ENCODE measurements around the gene EIF4B. TPM values are rescaled to one million over a fixed set of nuclear protein-coding genes. Genes with fewer than 3 reads are reported as not detected.
"Not testable (repeated sequence)": the region's sequence is repeated elsewhere in the genome, so short reads cannot be mapped to it uniquely, and the experiment has no call there.

The EIF4B gene
- total RNA-seq, 1 donor from 2014 or later = 629 TPM

- peak; percentile 93 for DNase-seq (ENCODE audit: low spot score)
- Mint-ChIP-seq H3K36me3 (ENCODE audit: low read depth, unreplicated experiment) (no peaks in the 10 kb centered on the region), H3K27me3 (ENCODE audit: unreplicated experiment) (peaks cover 7% of the 10 kb centered on the region), H3K9me3 (ENCODE audit: unreplicated experiment) (no peaks in the 10 kb centered on the region), H3K4me1 (ENCODE audit: unreplicated experiment) (peaks cover 11% of the 10 kb centered on the region), H3K4me3 (ENCODE audit: unreplicated experiment) (no peak overlapping the region), H3K27ac (ENCODE audit: unreplicated experiment) (no peak overlapping the region)
- peak; percentile 96 for TF ChIP-seq CTCF (IDR thresholded peaks at IDR 0.05; ENCODE audit: unreplicated experiment)
Measured at GRCh38 chr12:52980650-52981423, 25.4 kb upstream of the EIF4B start.

- Mint-ChIP-seq H3K4me3 (ENCODE audit: unreplicated experiment) (no peak overlapping the region), H3K9me3 (ENCODE audit: unreplicated experiment) (no peaks in the 10 kb centered on the region), H3K27ac (ENCODE audit: unreplicated experiment) (no peak overlapping the region), H3K27me3 (ENCODE audit: unreplicated experiment) (peaks cover 2% of the 10 kb centered on the region), H3K36me3 (ENCODE audit: low read depth, unreplicated experiment) (no peaks in the 10 kb centered on the region), H3K4me1 (ENCODE audit: unreplicated experiment) (no peaks in the 10 kb centered on the region)
- no peak for DNase-seq (ENCODE audit: low spot score)
- TF ChIP-seq CTCF (IDR thresholded peaks at IDR 0.05; ENCODE audit: unreplicated experiment) = no peak
Measured at GRCh38 chr12:52984136-52984535, 22.1 kb upstream of the EIF4B start.

GRCh38 chr12:52988898-52989297, 17.4 kb upstream of the EIF4B start:
- Mint-ChIP-seq H3K27me3 (ENCODE audit: unreplicated experiment) (no peaks in the 10 kb centered on the region), H3K36me3 (ENCODE audit: low read depth, unreplicated experiment) (no peaks in the 10 kb centered on the region), H3K4me1 (ENCODE audit: unreplicated experiment) (no peaks in the 10 kb centered on the region), H3K9me3 (ENCODE audit: unreplicated experiment) (no peaks in the 10 kb centered on the region), H3K4me3 (ENCODE audit: unreplicated experiment) (no peak overlapping the region), H3K27ac (ENCODE audit: unreplicated experiment) (no peak overlapping the region)
- TF ChIP-seq CTCF (IDR thresholded peaks at IDR 0.05; ENCODE audit: unreplicated experiment) = no peak
- DNase-seq (ENCODE audit: low spot score) = no peak

GRCh38 chr12:52990206-52990605, 16.1 kb upstream of the EIF4B start:
- no peak overlapping the region for H3K4me3 Mint-ChIP-seq (ENCODE audit: unreplicated experiment)
- no peaks in the 10 kb centered on the region for H3K9me3 Mint-ChIP-seq (ENCODE audit: unreplicated experiment)
- H3K4me1 Mint-ChIP-seq (ENCODE audit: unreplicated experiment) = no peaks in the 10 kb centered on the region
- no peaks in the 10 kb centered on the region for H3K27me3 Mint-ChIP-seq (ENCODE audit: unreplicated experiment)
- DNase-seq (ENCODE audit: low spot score) = no peak
- no peak overlapping the region for H3K27ac Mint-ChIP-seq (ENCODE audit: unreplicated experiment)
- H3K36me3 Mint-ChIP-seq (ENCODE audit: low read depth, unreplicated experiment) = no peaks in the 10 kb centered on the region
- TF ChIP-seq CTCF (IDR thresholded peaks at IDR 0.05; ENCODE audit: unreplicated experiment) = no peak

- not testable (repeated sequence) for H3K27ac Mint-ChIP-seq (ENCODE audit: unreplicated experiment); H3K9me3 Mint-ChIP-seq (ENCODE audit: unreplicated experiment); H3K27me3 Mint-ChIP-seq (ENCODE audit: unreplicated experiment); H3K36me3 Mint-ChIP-seq (ENCODE audit: low read depth, unreplicated experiment); DNase-seq (ENCODE audit: low spot score); H3K4me1 Mint-ChIP-seq (ENCODE audit: unreplicated experiment); H3K4me3 Mint-ChIP-seq (ENCODE audit: unreplicated experiment)
Measured at GRCh38 chr12:52992240-52992639, 14.0 kb upstream of the EIF4B start.
